Muscle layer of duodenum (tissue), 2 donors: ENCODE data around the gene SH2B2.
"Not testable (repeated sequence)": the region's sequence is repeated elsewhere in the genome, so short reads cannot be mapped to it uniquely, and the experiment has no call there.

ENCODE experiments used
- H3K27ac ChIP-seq: one replicate; pipeline ENCODE4 v1.7.0; 2013; ENCODE audit warnings: mild to moderate bottlenecking, low read length
- H3K27me3 ChIP-seq: one replicate; pipeline ENCODE4 v1.7.0; 2013; ENCODE audit warnings: low read depth, mild to moderate bottlenecking, control low read depth, low read length
- H3K36me3 ChIP-seq, 2 donors: one replicate each; pipeline ENCODE4 v1.7.0; 2013; ENCODE audit warnings: low read length in 2 of 2, control low read depth in 1 of 2, mild to moderate bottlenecking in 1 of 2; ENCODE audit not compliant: insufficient read depth in 2 of 2, control insufficient read depth in 1 of 2
- H3K4me1 ChIP-seq, 2 donors: one replicate each; pipeline ENCODE4 v1.7.0; 2013; ENCODE audit warnings: low read length in 2 of 2, mild to moderate bottlenecking in 2 of 2, control low read depth in 1 of 2, moderate library complexity in 1 of 2; ENCODE audit not compliant: insufficient read depth in 2 of 2, control insufficient read depth in 1 of 2
- H3K4me3 ChIP-seq, 2 donors: one replicate each; pipeline ENCODE4 v1.7.0; 2013; ENCODE audit warnings: low read length in 2 of 2, low read depth in 1 of 2, mild to moderate bottlenecking in 1 of 2
- H3K9me3 ChIP-seq, 2 donors: one replicate each; pipeline ENCODE4 v1.7.0; 2013; ENCODE audit warnings: low read length in 2 of 2, control low read depth in 1 of 2, mild to moderate bottlenecking in 1 of 2; ENCODE audit not compliant: control insufficient read depth in 1 of 2
- donor health status: healthy.

Gene SH2B2

DNA sequence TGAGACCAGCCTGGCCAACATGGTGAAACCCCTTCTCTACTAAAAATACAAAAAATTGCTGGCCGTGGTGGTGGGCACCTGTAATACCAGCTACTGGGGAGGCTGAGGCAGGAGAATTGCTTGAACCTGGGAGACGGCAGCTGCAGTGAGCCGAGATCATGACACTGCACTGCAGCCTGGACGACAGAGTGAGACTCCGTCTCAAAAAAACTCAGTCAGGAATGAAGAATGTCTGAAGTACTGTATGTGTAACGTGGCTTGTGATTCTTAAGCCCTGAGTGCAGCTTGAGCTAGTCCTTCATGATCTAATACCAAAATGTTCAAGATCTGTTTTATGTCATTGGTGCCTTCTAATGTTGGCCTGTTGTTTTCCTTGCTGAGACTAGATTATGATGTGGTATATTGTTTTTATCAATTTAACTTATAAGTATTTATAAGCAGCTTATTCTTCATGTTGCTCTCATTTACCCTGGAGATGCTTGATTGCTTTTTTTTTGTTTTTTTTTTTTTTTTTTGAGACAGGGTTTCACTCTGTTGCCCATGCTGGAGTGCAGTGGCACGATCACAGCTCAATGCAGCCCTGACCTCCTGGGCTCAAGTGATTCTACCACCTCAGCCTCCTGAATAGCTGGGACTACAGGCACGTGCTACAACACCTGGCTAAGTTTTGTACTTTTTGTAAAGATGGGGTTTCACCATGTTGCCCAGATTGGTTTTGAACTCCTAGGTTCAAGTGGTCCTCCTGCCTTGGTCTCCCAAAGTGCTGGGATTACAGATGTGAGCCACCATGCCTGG is 44.2 kb downstream of the SH2B2 start:
- not testable (repeated sequence) for H3K36me3 ChIP-seq, H3K27ac ChIP-seq, H3K4me3 ChIP-seq, H3K27me3 ChIP-seq, H3K4me1 ChIP-seq, H3K9me3 ChIP-seq

DNA sequence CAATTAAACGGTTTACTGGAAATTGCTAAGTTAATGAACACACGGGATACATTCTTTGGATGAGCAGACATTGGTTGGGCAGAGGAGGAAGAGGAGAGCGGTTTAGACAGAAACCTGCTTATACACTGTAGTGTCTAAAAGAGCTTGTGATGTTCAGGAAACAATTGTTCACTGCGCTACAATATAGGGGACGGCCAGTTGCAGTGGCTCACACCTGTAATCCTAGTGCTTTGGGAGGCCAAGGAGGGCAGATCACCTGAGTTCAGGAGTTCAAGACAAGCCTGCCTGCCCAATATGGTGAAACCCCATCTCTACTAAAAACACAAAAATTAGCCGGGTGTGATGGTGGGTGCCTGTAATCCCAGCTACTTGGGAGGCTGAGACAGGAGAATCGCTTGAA is 48.9 kb downstream of the SH2B2 start:
- H3K27ac ChIP-seq, H3K9me3 ChIP-seq, H3K4me1 ChIP-seq, H3K4me3 ChIP-seq, H3K27me3 ChIP-seq, H3K36me3 ChIP-seq: not testable (repeated sequence)

DNA sequence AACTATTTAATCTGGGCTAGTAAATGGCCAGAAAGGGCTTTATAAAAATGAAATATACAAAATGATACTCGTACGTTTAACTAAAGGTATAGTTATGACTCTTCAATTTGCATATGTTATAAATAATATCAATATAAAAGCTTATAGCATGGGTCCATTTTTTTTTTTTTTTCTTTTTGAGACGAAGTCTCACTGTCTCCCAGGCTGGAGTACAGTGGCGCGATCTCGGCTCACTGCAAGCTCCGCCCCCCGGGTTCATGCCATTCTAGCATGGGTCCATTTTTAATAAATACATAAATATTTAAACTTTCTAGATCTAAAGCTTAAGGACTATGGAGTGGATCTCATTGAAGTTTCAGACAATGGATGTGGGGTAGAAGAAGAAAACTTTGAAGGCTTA is 50.3 kb downstream of the SH2B2 start:
- not testable (repeated sequence) for H3K4me3 ChIP-seq

DNA sequence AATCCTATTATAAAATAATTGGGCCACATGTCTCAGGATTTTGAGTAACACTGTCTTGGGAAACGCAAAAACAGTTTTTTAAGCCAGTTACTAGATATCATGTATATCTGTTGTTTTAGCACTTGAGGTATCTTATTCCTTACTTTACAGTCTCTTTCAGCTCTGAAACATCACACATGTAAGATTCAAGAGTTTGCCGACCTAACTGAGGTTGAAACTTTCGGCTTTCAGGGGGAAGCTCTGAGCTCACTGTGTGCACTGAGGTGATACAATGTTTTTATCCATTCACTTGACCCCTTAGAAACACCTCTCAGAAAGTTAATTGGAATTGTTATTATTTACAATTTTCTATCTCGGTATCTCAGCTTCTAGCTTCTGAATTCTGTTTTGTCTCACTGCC is 50.8 kb downstream of the SH2B2 start:
- not testable (repeated sequence) for H3K36me3 ChIP-seq, H3K4me1 ChIP-seq, H3K27ac ChIP-seq, H3K9me3 ChIP-seq, H3K4me3 ChIP-seq, H3K27me3 ChIP-seq

More for the DNA sequence above, 50.3 kb downstream of the SH2B2 start:
- H3K27ac ChIP-seq, H3K27me3 ChIP-seq, H3K4me1 ChIP-seq, H3K9me3 ChIP-seq, H3K36me3 ChIP-seq: not testable (repeated sequence)

DNA sequence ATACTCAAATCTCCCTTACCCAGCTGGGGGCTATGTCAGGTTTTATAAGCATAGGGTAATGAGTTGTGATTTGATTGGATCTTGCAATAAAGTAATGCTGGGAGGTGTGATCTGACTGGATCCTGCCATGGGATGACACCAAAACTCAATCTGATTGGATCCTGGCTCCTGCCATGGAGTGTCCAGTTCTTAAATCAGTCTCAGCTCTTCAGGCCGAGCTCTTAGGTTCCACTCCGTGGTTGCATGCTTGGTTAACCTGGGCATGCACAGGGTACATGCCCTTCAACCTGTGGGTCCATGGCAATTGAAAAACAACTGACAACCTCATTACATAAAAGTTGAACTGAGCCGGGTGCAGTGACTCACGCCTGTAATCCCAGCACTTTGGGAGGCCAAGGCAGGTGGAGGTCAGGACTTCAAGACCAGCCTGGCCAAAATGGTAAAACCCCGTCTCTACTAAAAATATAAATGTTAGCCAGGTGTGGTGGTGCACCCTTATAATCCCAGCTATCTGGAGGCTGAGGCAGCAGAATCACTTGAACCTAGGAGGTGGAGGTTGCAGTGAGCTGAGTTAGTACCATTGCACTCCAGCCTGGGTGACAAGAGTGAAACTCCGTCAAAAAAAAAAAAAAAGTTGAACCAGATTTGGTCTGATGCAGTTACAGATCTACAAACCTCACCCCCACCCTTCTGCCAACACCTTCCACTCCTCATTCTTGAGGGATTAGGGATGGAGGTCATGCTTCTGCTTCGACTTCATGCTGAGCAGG is 54.1 kb downstream of the SH2B2 start:
- not testable (repeated sequence) for H3K4me1 ChIP-seq, H3K27me3 ChIP-seq, H3K9me3 ChIP-seq, H3K4me3 ChIP-seq, H3K36me3 ChIP-seq, H3K27ac ChIP-seq

DNA sequence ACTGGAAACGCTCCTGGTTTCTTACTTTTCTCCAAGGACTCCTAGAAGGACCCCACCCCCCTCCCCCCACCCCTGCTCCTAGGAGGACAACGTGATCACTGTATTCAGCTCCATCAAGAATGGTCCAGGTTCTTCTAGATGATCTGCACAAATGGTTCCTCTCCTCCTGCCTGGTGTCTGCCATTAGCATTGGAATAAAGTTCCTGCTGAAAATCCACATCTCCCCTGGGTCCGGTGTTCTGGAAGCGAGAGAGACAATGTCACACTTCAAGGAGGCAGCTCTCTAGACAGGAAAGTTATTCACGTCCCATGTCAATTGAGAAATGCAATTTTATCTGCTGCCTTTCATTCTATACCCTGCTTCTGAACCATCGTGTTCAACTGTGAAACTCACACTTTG is 60.3 kb downstream of the SH2B2 start:
- H3K27ac ChIP-seq, H3K27me3 ChIP-seq, H3K4me1 ChIP-seq, H3K9me3 ChIP-seq, H3K4me3 ChIP-seq, H3K36me3 ChIP-seq: not testable (repeated sequence)

DNA sequence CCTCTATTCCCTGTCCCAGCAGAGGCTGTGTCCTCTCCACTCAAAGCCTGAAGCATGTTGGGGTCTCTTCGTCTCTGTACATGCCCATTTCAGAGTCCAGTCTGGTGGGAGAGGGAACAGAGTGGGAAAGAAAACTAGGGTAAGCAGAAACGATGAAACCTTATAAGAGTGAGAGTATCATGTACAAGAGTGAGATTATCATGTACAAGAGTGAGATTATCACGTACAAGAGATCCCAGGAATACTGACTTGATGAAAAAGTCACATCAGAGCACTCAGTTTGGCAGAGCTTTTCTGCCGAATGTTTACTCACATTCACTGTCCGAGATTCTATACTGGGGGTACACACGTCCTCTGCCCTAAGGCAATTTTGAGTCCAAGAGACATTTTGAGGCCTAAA is 69.7 kb downstream of the SH2B2 start, which contains the start of gene SPDYE6:
SPDYE6 (minus strand) TSS at position 101 of the 400 bp plus-strand sequence. CDS start 421 bp downstream, outside the sequence.
- not testable (repeated sequence) for H3K36me3 ChIP-seq, H3K9me3 ChIP-seq, H3K27ac ChIP-seq, H3K27me3 ChIP-seq, H3K4me3 ChIP-seq, H3K4me1 ChIP-seq

DNA sequence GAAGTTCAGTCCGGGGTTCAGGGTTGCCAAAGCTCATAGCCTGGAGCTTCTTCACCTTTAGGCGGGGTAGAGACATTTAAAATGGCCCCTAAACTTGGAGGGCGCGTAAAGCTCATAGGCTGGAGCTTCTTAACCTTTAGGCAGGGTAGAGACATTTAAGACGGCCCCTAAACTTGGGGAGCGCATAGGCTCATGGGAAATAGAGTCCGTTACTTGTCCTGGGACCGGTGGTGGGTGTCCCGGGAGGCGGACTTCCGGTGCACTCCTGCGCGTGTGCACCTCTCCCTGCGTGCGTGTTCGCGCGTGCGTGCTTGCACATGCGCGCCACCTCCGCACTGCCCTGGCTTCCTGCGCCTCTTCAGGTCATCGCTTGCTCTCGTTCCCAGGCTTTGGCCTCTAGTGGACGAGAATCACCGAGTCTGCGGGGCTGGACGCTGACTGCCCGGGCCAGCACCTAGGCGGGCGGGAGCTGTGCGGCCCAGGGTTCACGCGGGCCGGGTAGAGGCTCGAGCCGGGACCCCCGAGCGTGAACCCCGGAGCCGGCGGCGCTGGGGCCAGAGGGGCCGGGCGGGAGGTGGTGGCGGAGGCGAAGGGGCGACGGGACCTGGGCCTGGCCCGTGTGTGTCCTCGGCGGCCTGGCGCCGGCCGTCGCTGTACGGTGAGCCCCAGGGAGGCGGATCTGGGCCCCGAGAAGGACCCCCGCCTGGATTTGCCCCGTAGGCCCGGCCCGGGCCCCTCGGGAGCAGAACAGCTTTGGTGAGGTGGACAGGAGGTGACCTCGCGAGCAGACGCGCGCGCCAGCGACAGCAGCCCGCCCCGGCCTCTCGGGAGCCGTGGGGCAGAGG is 77.1 kb downstream of the SH2B2 start:
- H3K9me3 ChIP-seq, H3K36me3 ChIP-seq, H3K27ac ChIP-seq, H3K4me1 ChIP-seq, H3K27me3 ChIP-seq: not testable (repeated sequence)
- peak overlapping the region; percentile 42 to 71 for H3K4me3 ChIP-seq

DNA sequence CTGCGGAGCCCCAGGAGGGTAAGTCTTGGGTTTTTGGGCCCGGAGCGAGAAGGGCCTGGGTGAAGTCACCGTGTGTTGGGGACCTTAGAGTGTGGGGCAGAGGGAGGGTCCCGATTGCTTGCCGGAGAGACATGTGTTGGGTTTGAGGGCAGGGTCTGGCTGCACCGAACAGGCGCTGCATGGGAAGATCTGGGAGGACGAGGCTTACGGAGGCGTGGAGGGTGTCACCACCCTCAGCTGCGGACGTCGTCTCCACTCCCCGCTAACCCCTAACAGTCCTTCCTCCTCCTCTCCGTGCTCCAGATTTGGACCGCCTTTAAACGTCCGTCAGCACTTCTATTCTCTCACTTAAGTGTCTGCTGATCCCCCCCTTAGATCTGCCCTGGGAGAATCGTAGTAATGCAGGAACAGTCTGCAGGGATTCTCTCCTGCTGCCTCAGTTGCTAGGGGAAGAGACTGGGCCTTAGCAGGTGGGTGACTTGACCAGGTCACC is 77.8 kb downstream of the SH2B2 start:
- H3K36me3 ChIP-seq, H3K27ac ChIP-seq, H3K9me3 ChIP-seq, H3K4me1 ChIP-seq, H3K27me3 ChIP-seq: not testable (repeated sequence)
- H3K4me3 ChIP-seq, result peak overlapping the region in 1 of 2 donors; percentile 71

DNA sequence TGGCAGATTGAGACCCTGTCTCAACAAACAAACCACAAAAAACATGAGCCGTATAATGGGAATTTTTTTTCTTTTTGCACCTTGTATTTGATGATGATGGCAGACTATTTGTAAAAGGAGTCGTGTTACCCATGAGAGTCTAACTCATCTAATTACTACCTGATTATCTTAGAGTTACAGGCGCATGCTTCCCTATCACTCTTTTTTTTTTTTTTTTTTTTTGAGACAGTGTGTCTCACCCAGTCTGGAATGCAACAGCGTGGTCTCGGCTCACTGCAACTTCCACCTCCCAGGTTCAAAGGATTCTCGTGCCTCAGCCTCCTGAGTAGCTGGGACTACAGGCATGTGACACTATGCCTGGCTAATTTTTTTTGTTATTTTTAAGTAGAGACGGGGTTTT is 78.7 kb downstream of the SH2B2 start:
- H3K27me3 ChIP-seq, H3K27ac ChIP-seq, H3K4me1 ChIP-seq, H3K36me3 ChIP-seq, H3K9me3 ChIP-seq, H3K4me3 ChIP-seq: not testable (repeated sequence)

DNA sequence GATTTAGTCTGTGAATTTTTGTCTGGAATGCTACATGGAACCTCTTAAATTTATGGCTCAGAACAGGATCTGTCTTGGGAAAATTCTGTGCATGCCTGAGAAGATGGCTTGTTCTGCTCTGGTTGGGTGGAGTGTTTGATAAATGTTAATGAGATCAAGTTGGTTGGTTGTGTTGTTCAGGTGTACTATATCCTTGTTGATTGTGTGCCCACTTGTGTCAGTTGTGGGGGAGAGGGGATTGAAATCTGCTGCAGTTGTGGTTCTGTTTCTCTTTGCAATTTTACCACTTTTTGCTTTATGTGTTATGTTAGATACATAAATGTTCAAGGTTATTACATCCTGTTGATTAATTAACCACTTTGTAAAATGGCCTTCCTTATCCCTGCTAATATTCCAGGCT is 83.4 kb downstream of the SH2B2 start:
- not testable (repeated sequence) for H3K4me3 ChIP-seq, H3K4me1 ChIP-seq, H3K27ac ChIP-seq, H3K27me3 ChIP-seq, H3K36me3 ChIP-seq, H3K9me3 ChIP-seq
